Measurements from ENCODE around the gene ZNF500.
"Not testable (repeated sequence)": the region's sequence is repeated elsewhere in the genome, so short reads cannot be mapped to it uniquely, and the experiment has no call there.

ZNF500 gene

GRCh38 chr16:4796982-4797804 is 30.2 kb upstream of the ZNF500 start:
- DNase-seq (ENCODE audit: low spot score), result no peak

DNA sequence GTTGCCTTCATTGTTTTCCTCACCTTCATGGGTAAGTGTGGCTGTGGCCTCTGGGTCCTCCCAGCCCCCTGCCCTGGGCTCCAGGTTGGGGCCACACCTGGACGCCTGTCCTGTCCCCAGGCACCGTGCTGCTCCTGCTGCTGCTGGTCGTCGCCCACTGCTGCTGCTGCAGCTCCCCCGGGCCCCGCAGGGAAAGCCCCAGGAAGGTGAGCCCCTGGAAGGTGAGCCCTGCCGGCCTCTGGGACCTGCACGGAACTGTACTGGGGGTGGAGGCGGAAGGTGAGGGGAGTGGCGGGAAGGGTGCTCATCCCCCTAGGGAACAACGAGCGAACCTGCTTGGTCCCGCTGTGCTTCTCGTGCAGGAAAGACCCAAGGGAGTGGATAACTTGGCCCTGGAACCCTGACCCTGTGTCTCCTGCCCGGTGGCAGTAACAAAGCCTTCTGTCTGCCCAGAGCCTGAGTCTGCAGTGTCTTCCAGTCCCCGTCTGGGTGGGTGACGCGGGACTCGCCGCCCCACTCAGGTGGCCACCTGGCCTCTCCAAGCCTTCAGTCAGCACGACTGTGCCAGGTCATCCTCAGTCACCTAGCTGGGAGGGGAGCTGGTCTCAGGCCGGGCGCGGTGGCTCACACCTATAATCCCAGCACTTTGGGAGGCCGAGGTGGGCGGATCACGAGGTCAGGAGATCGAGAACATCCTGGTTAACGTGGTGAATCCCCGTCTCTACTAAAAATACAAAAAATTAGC is 29.0 kb upstream of the ZNF500 start:
- no peak for DNase-seq (ENCODE audit: low spot score)

DNA sequence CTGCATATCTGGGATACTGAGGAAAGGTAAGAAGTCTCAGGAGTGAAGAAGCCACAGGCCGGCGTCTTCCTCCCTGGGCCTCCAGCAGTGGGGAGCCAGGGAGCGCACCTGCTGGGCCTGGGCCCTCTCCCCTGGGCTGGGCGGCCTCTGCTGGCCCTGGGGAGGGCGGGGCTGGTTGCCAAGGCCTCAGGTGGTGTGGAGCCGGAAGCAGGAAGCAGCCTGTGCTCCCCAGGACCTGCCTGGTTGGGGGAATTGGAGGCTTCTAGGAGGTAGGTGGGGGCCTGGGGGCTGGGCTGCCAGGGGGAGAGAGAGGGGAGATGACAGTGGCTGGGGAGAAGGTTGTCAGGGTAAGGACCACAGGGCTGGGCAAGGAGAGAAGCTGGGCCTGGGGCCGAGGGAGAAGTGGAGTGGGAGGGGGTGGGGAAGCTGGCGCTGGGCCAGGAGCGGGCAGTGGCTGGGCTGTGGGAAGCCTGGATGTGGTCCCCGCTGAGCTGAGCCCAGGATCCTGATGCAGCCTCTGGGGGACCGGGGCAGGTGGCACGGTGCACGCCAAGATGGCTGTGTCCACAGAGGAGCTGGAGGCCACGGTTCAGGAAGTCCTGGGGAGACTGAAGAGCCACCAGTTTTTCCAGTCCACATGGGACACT is 28.3 kb upstream of the ZNF500 start, which contains the start of gene SMIM22:
Gene SMIM22, plus strand, starts transcription at position 189 of the 647 bp plus-strand sequence. Its CDS starts 366 bp downstream, at position 555.
- DNase-seq (ENCODE audit: low spot score), result no peak

- no peak for DNase-seq (ENCODE audit: low spot score)
Measured at GRCh38 chr16:4792951-4793513, 26.1 kb upstream of the ZNF500 start.

DNA sequence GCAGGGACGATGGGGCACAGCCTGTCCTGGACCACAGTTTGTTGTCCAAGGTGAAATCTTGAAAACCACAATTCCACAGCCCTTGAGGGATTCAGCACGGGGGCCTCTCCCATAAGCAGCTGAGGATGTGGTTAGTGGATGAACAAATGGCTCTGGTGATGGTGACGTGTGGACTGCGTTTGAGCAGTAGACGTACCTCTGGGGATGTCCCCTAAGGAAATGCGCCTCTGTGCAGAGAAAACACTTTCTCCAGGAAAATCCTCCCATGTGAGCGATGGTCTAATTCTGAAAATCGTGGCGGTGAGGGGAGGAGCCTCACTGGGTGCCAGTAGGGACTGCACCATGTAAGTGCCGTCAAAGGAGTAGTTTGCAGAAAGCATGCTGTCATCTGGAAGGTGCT is 23.9 kb upstream of the ZNF500 start:
- no peak for DNase-seq (ENCODE audit: low spot score)

- no peak for DNase-seq (ENCODE audit: low spot score)
Measured at GRCh38 chr16:4790261-4790660, 23.3 kb upstream of the ZNF500 start.

- no peak for DNase-seq (ENCODE audit: low spot score)
Measured at GRCh38 chr16:4788910-4789309, 21.9 kb upstream of the ZNF500 start.

DNA sequence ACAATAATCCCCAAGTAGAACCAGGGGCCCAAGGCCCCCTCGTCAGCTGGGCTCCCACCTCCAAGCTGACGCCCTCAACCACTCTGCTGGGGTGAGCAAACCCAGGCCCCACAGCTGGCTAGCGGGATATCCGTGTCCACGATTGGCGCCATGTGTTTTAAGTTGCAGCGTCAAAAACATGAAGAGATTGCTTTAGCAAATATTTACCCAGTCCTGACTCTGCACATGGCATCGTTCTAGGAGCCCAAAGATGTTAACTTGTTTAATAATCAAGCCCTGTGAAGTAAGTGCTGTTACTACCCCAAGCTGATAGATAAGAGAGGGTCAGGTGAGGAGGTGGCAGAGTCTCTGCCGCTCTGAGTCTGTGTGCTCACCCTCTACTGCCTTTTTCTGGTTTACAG is 21.5 kb upstream of the ZNF500 start:
- no peak for DNase-seq (ENCODE audit: low spot score)

- DNase-seq (ENCODE audit: low spot score), result no peak
Measured at GRCh38 chr16:4787627-4788482, 20.9 kb upstream of the ZNF500 start, which contains the start of gene SEPTIN12. TSS of gene SEPTIN12 (minus strand) at chr16:4788345. CDS start at chr16:4787645, 700 bp downstream.

DNA sequence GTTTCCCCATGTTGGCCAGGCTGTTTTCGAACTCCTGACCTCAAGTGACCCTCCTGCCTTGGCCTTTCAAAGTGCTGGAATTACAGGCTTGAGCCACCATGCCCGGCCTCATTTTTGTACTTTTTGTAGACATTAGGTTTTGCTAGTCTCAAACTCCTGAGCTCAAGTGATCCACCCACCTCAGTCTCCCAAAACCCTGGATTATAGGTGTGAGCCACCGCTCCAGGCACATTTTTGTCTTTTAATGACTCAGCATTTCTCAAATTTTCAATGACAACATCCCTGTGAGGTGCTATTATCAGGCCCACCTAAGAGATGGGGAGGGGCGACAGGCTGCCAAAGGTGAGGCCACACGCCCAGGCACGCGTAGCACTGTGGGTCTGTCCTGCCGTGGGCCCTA is 20.1 kb upstream of the ZNF500 start:
- DNase-seq (ENCODE audit: low spot score), result no peak

GRCh38 chr16:4785758-4786433 is 18.9 kb upstream of the ZNF500 start:
- DNase-seq (ENCODE audit: low spot score), result no peak

DNA sequence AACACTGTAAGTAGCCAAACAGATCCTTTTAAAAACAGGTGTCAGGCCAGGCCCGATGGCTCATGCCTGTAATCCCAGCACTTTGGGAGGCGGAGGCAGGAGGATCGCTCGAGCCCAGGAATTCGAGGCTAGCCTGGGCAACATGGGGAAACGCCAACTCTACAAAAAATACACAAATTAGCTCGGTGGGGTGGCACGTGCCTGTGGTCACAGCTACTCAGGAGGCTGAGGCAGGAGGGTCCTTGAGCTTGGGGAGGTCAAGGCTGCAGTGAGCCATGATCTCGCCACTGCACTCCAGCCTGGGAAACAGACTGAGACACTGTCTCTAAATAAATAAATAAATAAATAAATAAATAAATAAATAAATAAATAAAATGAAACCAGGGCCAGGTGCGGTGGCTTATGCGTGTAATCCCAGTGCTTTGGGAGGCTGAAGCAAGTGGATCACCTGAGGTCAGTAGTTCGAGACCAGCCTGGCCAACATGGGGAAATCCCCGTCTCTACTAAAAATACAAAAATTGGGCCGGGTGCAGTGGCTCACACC is 17.6 kb upstream of the ZNF500 start:
- DNase-seq (ENCODE audit: low spot score), result not testable (repeated sequence)

GRCh38 chr16:4783951-4784336 is 17.0 kb upstream of the ZNF500 start:
- no peak for DNase-seq (ENCODE audit: low spot score)

GRCh38 chr16:4783251-4783950 is 16.4 kb upstream of the ZNF500 start:
- DNase-seq (ENCODE audit: low spot score), result no peak

DNA sequence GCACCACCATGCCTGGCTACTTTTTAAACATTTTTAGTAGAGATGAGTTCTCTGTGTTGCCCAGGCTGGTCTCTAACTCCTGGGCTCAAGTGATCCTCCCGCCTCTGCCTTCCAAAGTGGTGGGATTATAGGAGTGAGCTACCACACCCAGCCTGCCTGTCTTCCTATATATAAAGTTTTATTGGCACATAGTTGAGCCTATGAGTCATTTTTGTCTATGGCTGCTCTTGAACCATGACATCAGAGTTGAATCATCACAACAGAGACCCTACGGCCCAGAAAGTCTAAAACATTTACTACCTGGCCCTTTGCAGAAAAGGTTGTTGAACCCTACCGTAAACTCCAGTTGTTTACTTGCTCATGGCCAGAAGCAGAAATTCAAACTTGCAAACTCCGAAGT is 13.3 kb upstream of the ZNF500 start:
- DNase-seq (ENCODE audit: low spot score), result peak; percentile 12

DNA sequence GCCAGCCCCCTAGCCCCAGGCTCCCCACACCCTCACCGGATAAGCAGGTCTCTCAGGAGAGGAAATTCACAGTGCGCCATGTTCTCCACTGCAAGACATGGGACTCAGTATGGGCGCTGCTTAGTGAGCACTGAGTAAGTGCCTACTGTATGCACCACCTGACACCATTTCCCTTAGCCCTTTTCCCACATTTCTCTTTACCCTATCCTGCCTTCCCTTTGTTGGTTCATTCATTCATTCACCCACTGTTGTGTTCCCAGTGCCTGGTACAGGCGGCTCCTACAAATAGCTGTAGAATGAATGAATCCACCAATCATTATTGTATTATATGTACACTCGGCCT is 11.1 kb upstream of the ZNF500 start:
- no peak for DNase-seq (ENCODE audit: low spot score)

- no peak for DNase-seq (ENCODE audit: low spot score)
Measured at GRCh38 chr16:4777339-4778049, 10.5 kb upstream of the ZNF500 start.

DNA sequence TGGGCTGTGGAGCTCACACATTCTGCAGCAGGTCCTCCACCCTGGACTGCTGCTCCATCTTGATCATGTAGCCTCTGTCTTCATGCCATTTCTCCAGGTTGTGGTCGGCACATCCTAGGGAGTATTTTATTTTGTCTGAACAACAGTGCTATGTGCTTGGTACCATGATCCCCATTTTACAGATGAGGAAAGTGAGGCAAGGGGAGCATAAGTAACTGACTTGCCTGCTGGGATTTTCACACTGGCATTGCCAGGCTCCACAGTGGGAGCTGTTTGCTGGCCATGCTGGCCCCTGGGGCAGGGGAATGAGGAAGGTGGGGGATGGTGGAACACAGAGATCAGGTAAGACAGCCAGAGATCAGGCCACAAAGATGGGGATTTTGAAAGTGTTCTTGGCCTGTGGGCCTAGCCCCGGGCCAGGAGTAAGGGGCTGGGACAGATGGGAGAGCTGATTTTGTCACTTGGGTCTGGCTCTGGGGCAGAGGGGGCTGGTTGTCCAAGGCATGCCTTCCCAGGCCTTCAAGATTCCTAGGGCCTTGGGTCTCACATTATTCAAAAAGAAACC is 9.3 kb upstream of the ZNF500 start:
- no peak for DNase-seq (ENCODE audit: low spot score)

- no peak for DNase-seq (ENCODE audit: low spot score)
Measured at GRCh38 chr16:4775005-4775404, 8.0 kb upstream of the ZNF500 start.

Data from kidney capillary endothelial cell (primary cell).